Measurements from ENCODE around the gene SIM2.

DNA sequence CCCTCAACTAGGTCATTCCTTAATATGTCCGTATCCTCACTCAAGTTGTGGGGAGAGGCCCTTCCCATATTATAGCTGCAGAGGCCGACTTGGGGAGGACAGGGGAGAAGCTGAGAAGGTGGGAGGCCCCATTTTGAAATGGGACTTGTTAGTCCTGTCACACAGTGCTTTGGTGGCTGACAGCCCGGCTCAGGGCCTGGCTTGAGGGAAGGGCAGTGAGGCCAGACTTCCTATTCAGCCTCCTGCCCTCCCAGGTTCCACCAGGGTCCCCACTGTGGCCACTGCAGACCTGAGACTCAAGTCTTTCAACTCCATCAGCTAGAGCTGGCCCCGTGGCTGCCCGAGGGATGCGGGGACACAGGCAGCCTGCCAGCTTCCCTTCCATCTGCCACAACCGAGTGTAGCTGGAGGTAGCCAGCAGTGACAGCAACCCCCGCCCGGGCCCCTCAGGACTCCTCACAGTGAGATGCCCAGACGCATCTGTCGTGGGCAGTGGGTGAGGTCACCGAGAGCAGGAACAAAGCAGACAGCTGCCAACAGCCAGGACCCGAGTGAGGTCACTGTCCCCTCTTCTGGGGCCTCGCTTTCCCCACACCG lies 36.9 kb downstream of the SIM2 start:
- TF ChIP-seq, protein P1, sequence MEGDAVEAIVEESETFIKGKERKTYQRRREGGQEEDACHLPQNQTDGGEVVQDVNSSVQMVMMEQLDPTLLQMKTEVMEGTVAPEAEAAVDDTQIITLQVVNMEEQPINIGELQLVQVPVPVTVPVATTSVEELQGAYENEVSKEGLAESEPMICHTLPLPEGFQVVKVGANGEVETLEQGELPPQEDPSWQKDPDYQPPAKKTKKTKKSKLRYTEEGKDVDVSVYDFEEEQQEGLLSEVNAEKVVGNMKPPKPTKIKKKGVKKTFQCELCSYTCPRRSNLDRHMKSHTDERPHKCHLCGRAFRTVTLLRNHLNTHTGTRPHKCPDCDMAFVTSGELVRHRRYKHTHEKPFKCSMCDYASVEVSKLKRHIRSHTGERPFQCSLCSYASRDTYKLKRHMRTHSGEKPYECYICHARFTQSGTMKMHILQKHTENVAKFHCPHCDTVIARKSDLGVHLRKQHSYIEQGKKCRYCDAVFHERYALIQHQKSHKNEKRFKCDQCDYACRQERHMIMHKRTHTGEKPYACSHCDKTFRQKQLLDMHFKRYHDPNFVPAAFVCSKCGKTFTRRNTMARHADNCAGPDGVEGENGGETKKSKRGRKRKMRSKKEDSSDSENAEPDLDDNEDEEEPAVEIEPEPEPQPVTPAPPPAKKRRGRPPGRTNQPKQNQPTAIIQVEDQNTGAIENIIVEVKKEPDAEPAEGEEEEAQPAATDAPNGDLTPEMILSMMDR (IDR thresholded peaks at IDR 0.05) = no peak
- TF ChIP-seq POLR2A (IDR thresholded peaks at IDR 0.05) (no peak), POLR2AphosphoS5 (IDR thresholded peaks at IDR 0.05; ENCODE audit: insufficient read depth in 1 of 2, low read depth in 1 of 2) (no peak)
